ENCODE measurements around the gene RNF26. TPM values are rescaled to one million over a fixed set of nuclear protein-coding genes. Genes with fewer than 3 reads are reported as not detected.

Gene RNF26
- total and polyA plus RNA-seq, 2 of the 13 experiments (the other 11 are each of a cell fraction or from before 2014, with no cell fraction given): 11.9 to 26.3 TPM

DNA sequence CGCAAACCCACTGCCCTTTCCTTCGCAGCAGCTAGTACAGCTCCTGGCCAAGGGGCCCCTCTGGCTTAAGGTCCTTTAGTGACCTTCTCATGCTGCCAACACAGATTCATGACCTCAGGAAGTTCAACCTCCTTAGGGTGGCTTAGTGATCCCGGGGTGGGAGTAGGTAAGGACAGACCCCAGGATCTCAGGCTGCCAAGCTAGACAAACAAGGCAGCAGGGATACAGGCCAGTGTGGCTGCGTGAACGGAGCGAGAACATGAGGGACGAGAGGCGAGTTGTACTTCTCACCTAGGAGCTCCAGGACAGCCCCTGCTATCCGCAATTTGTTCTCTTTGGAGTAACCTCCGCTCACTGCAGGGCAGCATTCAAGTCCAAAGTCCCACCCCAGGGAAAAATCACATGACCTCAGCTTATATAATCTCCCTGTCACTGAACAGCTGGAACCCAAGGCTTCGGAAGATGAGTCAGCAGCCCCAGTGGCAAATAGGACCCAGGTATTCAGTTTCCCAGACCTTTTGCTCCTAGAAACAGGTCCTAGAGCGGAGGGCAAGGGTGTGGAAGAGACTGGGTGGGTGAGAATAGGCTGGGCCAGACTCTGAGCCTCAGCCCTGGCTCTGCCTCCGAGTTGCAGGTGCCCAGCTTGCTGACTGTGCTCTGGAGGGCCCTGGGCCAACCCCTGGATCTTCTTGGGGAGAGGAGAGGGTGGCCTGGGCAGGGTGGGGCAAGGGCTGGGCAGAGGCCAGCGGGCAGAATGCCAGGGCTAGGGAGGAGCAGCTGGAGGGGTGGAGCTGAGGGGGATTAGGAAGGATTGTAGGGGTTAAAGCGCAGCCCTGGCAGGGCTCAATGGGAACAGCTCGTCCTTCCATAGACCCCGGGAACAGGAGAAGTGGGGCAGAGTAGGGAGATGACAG, 34.1 kb downstream of the RNF26 start (continued):
- TF ChIP-seq AGO1 (IDR thresholded peaks at IDR 0.05; ENCODE audit: low read depth, low read length, poor library complexity, severe bottlenecking) (no peak), SOX13 (IDR thresholded peaks at IDR 0.05) (no peak), SOX13 (CRISPR knock-in tag; conservative IDR thresholded peaks at IDR 0.05 in 1 of 2, IDR thresholded peaks at IDR 0.05 in 1 of 2) (peak in 1 of 2 experiments; percentile 56; a peak in 1 of 4 replicates), STAT5B (CRISPR knock-in tag; IDR thresholded peaks at IDR 0.05) (no peak), PPARG (CRISPR knock-in tag; conservative IDR thresholded peaks at IDR 0.05) (peak; percentile 55; the same call in 1 of the 2 replicates), ZNF235 (CRISPR knock-in tag; IDR thresholded peaks at IDR 0.05; ENCODE audit: borderline replicate concordance) (no peak), ZNF329 (CRISPR knock-in tag; IDR thresholded peaks at IDR 0.05; ENCODE audit: low read depth) (no peak), PAF1 (CRISPR knock-in tag; IDR thresholded peaks at IDR 0.05) (no peak), ZNF713 (CRISPR knock-in tag; IDR thresholded peaks at IDR 0.05) (no peak), POLR2AphosphoS2 (IDR thresholded peaks at IDR 0.05; ENCODE audit: low read depth, low read length) (no peak), ZSCAN25 (CRISPR knock-in tag; IDR thresholded peaks at IDR 0.05) (peak; percentile 74; the same call in 1 of the 2 replicates), PITX1 (CRISPR knock-in tag; IDR thresholded peaks at IDR 0.05) (peak; percentile 77; the same call in 1 of the 2 replicates), MTF1 (CRISPR knock-in tag; IDR thresholded peaks at IDR 0.05) (no peak)
- TF ChIP-seq, protein P1, sequence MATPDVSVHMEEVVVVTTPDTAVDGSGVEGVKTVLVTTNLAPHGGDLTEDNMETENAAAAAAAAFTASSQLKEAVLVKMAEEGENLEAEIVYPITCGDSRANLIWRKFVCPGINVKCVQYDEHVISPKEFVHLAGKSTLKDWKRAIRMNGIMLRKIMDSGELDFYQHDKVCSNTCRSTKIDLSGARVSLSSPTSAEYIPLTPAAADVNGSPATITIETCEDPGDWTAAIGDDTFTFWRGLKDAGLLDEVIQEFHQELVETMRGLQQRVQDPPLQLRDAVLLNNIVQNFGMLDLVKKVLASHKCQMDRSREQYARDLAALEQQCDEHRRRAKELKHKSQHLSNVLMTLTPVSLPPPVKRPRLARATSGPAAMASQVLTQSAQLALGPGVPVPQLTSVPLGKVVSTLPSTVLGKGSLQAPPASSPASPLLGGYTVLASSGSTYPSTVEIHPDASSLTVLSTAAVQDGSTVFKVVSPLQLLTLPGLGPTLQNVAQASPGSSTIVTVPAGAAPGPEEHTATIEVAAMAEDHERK (CRISPR knock-in tag; IDR thresholded peaks at IDR 0.05; ENCODE audit: low read depth): no peak
- TF ChIP-seq, protein P2, sequence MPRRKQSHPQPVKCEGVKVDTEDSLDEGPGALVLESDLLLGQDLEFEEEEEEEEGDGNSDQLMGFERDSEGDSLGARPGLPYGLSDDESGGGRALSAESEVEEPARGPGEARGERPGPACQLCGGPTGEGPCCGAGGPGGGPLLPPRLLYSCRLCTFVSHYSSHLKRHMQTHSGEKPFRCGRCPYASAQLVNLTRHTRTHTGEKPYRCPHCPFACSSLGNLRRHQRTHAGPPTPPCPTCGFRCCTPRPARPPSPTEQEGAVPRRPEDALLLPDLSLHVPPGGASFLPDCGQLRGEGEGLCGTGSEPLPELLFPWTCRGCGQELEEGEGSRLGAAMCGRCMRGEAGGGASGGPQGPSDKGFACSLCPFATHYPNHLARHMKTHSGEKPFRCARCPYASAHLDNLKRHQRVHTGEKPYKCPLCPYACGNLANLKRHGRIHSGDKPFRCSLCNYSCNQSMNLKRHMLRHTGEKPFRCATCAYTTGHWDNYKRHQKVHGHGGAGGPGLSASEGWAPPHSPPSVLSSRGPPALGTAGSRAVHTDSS (CRISPR knock-in tag; conservative IDR thresholded peaks at IDR 0.05): no peak
- TF ChIP-seq, protein P3, sequence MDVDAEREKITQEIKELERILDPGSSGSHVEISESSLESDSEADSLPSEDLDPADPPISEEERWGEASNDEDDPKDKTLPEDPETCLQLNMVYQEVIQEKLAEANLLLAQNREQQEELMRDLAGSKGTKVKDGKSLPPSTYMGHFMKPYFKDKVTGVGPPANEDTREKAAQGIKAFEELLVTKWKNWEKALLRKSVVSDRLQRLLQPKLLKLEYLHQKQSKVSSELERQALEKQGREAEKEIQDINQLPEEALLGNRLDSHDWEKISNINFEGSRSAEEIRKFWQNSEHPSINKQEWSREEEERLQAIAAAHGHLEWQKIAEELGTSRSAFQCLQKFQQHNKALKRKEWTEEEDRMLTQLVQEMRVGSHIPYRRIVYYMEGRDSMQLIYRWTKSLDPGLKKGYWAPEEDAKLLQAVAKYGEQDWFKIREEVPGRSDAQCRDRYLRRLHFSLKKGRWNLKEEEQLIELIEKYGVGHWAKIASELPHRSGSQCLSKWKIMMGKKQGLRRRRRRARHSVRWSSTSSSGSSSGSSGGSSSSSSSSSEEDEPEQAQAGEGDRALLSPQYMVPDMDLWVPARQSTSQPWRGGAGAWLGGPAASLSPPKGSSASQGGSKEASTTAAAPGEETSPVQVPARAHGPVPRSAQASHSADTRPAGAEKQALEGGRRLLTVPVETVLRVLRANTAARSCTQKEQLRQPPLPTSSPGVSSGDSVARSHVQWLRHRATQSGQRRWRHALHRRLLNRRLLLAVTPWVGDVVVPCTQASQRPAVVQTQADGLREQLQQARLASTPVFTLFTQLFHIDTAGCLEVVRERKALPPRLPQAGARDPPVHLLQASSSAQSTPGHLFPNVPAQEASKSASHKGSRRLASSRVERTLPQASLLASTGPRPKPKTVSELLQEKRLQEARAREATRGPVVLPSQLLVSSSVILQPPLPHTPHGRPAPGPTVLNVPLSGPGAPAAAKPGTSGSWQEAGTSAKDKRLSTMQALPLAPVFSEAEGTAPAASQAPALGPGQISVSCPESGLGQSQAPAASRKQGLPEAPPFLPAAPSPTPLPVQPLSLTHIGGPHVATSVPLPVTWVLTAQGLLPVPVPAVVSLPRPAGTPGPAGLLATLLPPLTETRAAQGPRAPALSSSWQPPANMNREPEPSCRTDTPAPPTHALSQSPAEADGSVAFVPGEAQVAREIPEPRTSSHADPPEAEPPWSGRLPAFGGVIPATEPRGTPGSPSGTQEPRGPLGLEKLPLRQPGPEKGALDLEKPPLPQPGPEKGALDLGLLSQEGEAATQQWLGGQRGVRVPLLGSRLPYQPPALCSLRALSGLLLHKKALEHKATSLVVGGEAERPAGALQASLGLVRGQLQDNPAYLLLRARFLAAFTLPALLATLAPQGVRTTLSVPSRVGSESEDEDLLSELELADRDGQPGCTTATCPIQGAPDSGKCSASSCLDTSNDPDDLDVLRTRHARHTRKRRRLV (CRISPR knock-in tag; IDR thresholded peaks at IDR 0.05): peak; percentile 63; the same call in 1 of the 2 replicates
